Esophagus squamous epithelium (tissue), 4 donors: ENCODE measurements around the gene LRRN4CL.

Experiments
- CTCF ChIP-seq, 6 experiments: fragments of 450-650 bp in 4 of 6; fragments of 200-600 bp in 2 of 6; sonication (generic) in 2 of 6; IDR thresholded peaks; one replicate each; pipeline ENCODE4 v1.5.1; 2016 to 2019; ENCODE audit warnings: antibody characterized with exemption in 6 of 6, mild to moderate bottlenecking in 4 of 6, moderate library complexity in 4 of 6
- POLR2A ChIP-seq, 4 donors: fragments of 450-650 bp; IDR thresholded peaks; one replicate each; pipeline ENCODE4 v1.6.1; 2017; ENCODE audit warnings: antibody characterized with exemption in 4 of 4, mild to moderate bottlenecking in 4 of 4, moderate library complexity in 3 of 4

- TF ChIP-seq CTCF (IDR thresholded peaks at IDR 0.05) (no peak), POLR2A (IDR thresholded peaks at IDR 0.05) (no peak)
These were observed 40.4 kb downstream of the LRRN4CL start for GRCh38 chr11:62648967-62649364.
